ENCODE results near the gene INSYN1.

INSYN1 gene

GRCh38 chr15:73773428-73773827, 20.3 kb upstream of the INSYN1 start:
- no peak for DNase-seq

DNA sequence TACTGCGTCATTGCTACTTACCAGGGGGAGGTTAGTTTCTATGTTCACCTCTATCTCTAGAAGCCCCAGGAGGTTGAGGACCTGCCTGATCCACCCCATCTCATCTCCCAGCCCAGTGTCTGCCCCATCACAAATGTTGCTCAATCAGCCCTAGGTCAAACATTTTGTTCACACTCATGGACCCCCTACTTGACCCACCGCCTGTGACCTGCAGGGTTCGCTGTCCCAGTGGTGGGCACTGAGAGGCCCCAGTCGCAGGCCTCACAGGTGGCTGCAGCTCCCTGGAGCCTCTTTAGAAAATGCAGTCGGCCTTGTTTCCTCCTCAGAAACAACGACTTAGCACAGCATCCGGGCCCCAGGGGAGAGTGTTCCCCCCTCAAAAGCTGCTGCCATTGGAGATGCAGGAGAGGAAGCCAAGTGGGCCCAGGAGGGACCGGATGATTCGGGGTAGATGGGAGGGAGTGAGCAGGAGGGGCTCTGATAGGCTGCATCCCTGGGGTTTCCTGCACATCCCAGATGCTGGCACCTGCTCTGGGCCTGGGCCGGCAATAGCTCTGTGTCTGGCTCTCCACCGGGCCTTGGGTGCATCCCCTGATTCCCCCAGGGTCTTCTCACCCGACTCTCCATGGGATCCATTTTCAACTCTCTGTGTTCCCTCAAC, 18.4 kb upstream of the INSYN1 start:
- DNase-seq = no peak

GRCh38 chr15:73770050-73770449, 16.9 kb upstream of the INSYN1 start:
- DNase-seq = no peak

GRCh38 chr15:73767806-73768501, 14.8 kb upstream of the INSYN1 start:
- DNase-seq = no peak

DNA sequence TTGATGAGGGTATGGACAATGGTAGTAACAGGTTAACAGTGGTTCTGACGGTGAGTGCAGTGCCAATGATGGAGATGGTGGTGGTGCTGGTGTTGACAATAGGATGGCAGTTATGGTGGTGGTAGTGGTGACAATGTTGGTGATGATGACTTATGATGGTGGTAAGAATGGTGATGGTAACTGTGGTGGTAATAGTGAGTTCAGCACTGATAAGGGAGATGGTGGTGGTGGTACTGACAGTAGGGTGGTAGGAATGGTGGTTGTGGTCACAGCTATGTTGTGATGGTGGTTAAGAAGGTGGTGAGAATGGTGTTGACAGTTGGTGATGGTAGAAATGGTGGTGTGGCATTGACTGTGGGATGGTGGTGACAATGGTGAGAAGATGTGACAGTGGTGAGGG, 13.4 kb upstream of the INSYN1 start:
- no peak for DNase-seq

- DNase-seq = no peak
These were observed 12.6 kb upstream of the INSYN1 start for GRCh38 chr15:73765778-73766177.

DNA sequence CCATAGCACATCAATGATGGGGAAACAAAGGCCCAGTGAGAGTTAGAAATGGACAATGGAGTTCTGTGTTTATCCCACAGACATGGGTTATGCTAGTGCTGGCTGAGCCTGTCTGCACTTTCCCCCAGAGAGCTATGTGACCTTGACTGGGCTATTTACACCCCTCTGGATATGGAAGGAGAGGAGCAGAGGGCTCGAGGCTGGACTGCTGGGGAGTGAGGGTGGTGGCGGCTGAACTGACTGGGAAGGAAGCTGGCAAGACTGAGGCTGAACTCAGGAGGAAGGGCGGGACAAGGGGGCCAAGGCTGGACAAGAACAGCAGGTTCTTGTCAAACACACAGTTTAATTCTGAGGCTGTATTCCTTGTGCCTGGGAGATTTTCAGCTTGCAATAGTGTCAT, 10.8 kb upstream of the INSYN1 start:
- no peak for DNase-seq

DNA sequence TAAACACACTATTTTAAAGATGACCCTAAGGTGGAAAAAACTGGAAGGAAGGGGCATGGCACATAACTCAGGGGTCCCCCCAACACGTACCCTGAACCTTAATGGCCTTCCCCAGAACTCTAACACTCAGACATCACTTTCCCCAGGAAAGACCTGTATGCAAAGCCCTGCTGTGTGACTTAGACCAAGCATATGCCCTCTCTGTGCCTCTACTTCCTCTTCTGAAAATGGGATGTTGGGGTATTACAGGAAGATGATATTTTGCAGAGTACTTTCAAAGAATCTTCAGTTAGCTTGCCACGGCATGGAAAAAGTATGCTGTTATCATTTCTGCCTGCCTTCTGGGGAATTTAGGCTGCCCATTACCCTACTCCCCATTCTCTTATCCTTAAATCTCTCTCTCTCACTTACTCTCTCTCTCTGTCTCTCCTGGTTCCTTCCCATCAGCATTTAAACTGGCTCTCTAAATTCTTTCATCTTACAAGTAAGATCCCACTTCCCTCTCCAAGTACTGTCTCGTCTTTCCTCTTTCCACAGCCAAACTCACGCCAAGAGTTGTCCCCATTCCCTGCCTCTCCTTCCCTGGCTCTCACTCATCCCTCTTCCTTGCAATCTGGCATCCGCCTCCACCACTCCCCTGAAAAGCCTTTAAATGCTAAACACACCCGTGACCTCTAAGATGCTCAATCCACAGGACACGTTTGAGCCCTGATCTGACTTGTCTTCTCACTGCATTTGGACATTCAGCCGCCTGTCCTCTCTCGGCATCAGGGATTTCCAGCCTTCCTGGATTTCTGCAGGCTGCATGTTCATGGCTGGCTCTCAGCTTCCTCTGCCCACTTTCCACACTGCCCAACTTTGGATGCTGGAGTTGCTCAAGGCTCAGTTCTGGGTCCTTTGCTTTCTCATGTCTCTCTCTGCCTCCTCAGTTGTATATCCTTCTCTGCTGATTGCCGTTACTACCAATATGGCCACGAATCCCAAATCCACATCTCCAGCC, 7.5 kb upstream of the INSYN1 start:
- DNase-seq = no peak

DNA sequence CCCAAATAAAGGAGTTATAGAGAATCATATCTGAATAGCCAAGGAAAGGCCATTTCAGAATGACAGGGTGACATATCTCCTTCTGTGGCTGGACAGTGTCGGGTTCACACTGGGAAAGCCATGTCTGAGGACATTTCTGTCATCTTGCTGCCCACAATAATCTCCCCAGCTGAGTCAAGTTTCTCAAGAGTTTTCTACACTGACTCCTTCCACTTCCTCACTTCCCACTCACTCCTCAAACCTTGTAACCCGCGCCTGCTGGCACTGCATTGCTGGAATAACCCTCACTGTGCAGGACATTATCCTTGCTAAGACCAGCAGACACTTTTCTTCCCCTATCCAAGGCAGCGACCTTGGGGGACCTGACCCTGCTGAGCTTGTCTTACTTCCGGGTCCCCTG, 5.3 kb upstream of the INSYN1 start:
- DNase-seq = no peak

DNA sequence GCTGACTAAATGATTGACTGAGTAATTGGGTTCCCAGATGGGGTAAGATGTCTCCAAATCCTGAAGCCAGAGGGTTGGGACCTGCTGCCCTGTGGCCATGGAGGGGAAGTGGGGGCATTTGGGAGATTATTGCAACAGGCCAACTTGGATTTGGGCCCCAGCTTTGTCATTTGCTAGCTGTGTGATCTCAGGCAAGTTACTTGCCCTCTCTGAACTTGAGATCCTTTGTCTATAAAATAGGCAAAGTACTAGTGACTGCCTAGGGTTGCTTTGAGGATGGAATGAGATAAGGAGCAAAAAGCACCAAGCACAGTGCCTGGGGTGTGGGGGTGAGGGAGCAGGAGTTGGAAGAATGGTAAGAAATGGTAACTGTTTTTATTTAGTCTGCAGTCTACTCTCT, 4.4 kb upstream of the INSYN1 start:
- no peak for DNase-seq

DNA sequence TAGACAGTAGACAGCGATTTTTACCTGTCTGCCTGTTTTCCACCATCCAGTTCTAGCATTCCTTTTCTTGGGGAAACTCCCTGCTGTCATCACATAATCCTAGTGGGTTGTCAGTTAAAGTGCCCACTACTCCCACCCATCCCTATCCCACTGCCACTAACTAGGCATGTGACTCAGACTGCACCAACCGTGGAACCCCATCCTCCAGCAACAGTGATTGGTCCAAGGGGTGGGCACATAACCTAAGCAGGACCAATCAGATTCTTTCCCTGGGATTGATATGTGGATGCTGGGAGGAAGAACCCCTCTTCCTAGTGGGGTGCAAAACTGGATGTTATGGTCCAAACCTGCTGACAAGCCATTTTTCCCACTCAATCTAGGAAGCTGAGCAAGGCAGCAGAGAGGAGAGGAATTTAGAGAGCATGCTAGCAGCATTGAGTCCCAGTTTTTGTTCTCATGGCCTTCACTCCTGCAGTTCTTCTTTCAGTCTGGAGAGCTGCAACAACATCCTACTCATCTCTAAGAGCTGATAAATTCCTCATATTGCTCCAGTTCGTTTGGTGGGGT, 3.9 kb upstream of the INSYN1 start:
- DNase-seq = no peak

GRCh38 chr15:73756390-73756789, 3.2 kb upstream of the INSYN1 start:
- DNase-seq = no peak

GRCh38 chr15:73755946-73756345, 2.8 kb upstream of the INSYN1 start:
- DNase-seq = no peak

- DNase-seq = no peak
These were observed 2.3 kb upstream of the INSYN1 start for GRCh38 chr15:73755481-73755880.

GRCh38 chr15:73754461-73754860, 1.3 kb upstream of the INSYN1 start:
- DNase-seq = no peak

- no peak for DNase-seq
These were observed 351 bp downstream of the INSYN1 start for GRCh38 chr15:73752806-73753193.

GRCh38 chr15:73751899-73752805, 999 bp downstream of the INSYN1 start:
- no peak for DNase-seq

- DNase-seq = no peak
These were observed 1.6 kb downstream of the INSYN1 start for GRCh38 chr15:73751511-73751898.

DNA sequence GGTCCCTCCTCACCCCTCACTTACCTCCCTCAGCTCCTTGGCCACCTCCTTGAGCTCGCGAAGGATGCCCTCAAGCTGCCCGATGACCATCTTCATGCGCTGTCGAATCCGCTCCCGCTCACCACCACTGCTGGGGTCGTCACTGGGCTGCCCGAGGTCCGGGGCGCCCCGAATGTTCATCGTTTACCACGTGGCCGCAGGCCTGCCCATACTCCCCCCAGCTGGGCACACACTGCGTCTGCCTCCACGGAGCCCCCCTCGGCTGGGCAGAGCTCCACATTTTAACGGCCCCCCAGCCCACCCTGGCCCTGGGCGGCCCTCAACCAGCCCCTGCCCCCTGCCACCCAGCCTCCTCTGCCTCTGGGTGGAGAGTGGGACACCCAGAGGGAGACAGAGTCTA, 2.2 kb downstream of the INSYN1 start:
- DNase-seq = no peak

DNA sequence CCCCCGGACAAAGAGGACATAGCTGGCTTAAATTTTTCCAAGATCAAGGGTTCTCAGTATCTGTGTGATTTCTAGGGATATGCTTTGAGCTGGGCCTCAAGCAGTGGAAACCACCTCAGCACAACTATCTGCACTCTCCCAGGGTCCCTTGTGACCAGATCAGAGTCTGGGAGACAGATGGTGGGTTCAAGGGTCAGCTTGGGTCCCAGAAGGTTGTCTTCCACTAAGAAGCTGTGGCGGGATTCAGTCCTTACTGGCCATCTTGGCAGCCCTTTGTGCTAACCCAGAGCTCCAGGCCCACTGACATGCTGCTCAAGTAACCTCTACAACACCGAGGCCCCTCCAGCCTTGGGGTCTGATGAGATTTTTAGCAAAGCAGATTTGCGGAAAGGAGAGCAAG, 2.7 kb downstream of the INSYN1 start:
- DNase-seq = no peak

GRCh38 chr15:73749971-73750370, 3.2 kb downstream of the INSYN1 start:
- DNase-seq = no peak

GRCh38 chr15:73749533-73749932, 3.6 kb downstream of the INSYN1 start:
- no peak for DNase-seq

All from DMS 273 treated with DMSO at 0.1 percent for 48 hours (cell line).